GM23338 (cell line): ENCODE data around the gene SLC22A14. TPM values are rescaled to one million over a fixed set of nuclear protein-coding genes. Genes with fewer than 3 reads are reported as not detected.

ENCODE experiments used
- ATAC-seq: fragments of 200-7000 bp; cut with Tn5 transposase; 3 replicates; pipeline ENCODE4 v1.9.1; 2020
- DNase-seq: peaks from one replicate; pipeline ENCODE4 v3.0.0-alpha.2; 2015; ENCODE audit warnings: low spot score
- H2AFZ ChIP-seq: fragments of 200-600 bp; sonication (generic); 2 replicates; pipeline ENCODE4 v1.8.0; 2016; ENCODE audit warnings: antibody characterized with exemption, mild to moderate bottlenecking, moderate library complexity
- H3F3A ChIP-seq: fragments of 200-600 bp; sonication (generic); replicated peaks from 2 replicates; pipeline ENCODE4 v1.8.0; 2017; ENCODE audit warnings: antibody characterized with exemption, mixed run types, low read depth
- H3K27ac ChIP-seq: fragments of 200-600 bp; sonication (generic); 2 replicates; pipeline ENCODE4 v1.6.1; 2016; ENCODE audit warnings: low read depth
- H3K27me3 ChIP-seq: fragments of 200-600 bp; sonication (generic); 2 replicates; pipeline ENCODE4 v1.8.0; 2016; ENCODE audit warnings: mild to moderate bottlenecking, mixed run types, moderate library complexity; ENCODE audit not compliant: insufficient read depth
- H3K36me3 ChIP-seq: fragments of 200-600 bp; sonication (generic); 2 replicates; pipeline ENCODE4 v1.8.0; 2016; ENCODE audit warnings: mild to moderate bottlenecking; ENCODE audit not compliant: insufficient read depth
- H3K4me1 ChIP-seq: fragments of 200-600 bp; sonication (generic); 2 replicates; pipeline ENCODE4 v1.8.0; 2016; ENCODE audit warnings: mild to moderate bottlenecking, moderate library complexity; ENCODE audit not compliant: insufficient read depth
- H3K4me2 ChIP-seq: fragments of 200-600 bp; sonication (generic); 2 replicates; pipeline ENCODE4 v1.7.1; 2017; ENCODE audit warnings: mixed run types
- H3K4me3 ChIP-seq: fragments of 200-600 bp; sonication (generic); 2 replicates; pipeline ENCODE4 v1.6.1; 2016; ENCODE audit warnings: mixed run types
- H3K79me2 ChIP-seq: fragments of 200-600 bp; sonication (generic); replicated peaks from 2 replicates; pipeline ENCODE4 v1.8.0; 2017; ENCODE audit warnings: mild to moderate bottlenecking; ENCODE audit not compliant: insufficient read depth
- H3K9me2 ChIP-seq: fragments of 200-600 bp; sonication (generic); 2 replicates; pipeline ENCODE4 v1.8.0; 2017; ENCODE audit not compliant: insufficient read depth
- H4K20me1 ChIP-seq: fragments of 200-600 bp; sonication (generic); replicated peaks from 2 replicates; pipeline ENCODE4 v1.8.0; 2017; ENCODE audit warnings: mild to moderate bottlenecking; ENCODE audit not compliant: insufficient read depth
- H3K27ac Mint-ChIP-seq: 2 replicates; pipeline ENCODE4 v1.8.0; 2020; ENCODE audit warnings: inconsistent platforms, mild to moderate bottlenecking, moderate library complexity, mixed read lengths
- H3K27me3 Mint-ChIP-seq: 3 replicates; pipeline ENCODE4 v1.8.0; 2022; ENCODE audit warnings: low read depth, mild to moderate bottlenecking, moderate library complexity, mixed read lengths, inconsistent platforms; ENCODE audit not compliant: insufficient read depth, poor library complexity
- H3K36me3 Mint-ChIP-seq: 3 replicates; pipeline ENCODE4 v1.8.0; 2021; ENCODE audit warnings: low read depth, mild to moderate bottlenecking, inconsistent platforms, moderate library complexity, mixed read lengths
- H3K4me1 Mint-ChIP-seq: 3 replicates; pipeline ENCODE4 v1.8.0; 2020; ENCODE audit warnings: mild to moderate bottlenecking, inconsistent platforms, mixed read lengths
- H3K4me3 Mint-ChIP-seq: 3 replicates; pipeline ENCODE4 v1.8.0; 2021; ENCODE audit warnings: moderate library complexity, mild to moderate bottlenecking, inconsistent platforms, mixed read lengths
- H3K9me3 Mint-ChIP-seq: 3 replicates; pipeline ENCODE4 v1.8.0; 2020; ENCODE audit warnings: moderate library complexity, mild to moderate bottlenecking, inconsistent platforms, mixed read lengths
- CREB1 ChIP-seq: fragments of 250-450 bp; sonication (Bioruptor Pico); IDR thresholded peaks from 2 replicates; pipeline ENCODE4 v1.5.0; 2020; ENCODE audit warnings: low read depth, mild to moderate bottlenecking, moderate library complexity
- EZH2 ChIP-seq: fragments of 200-600 bp; sonication (generic); IDR thresholded peaks from one replicate; pipeline ENCODE4 v1.8.0; 2017; ENCODE audit warnings: antibody characterized with exemption, mild to moderate bottlenecking, low read depth; ENCODE audit not compliant: unreplicated experiment
- EZH2phosphoT487 ChIP-seq: fragments of 200-600 bp; sonication (generic); IDR thresholded peaks from one replicate; pipeline ENCODE4 v1.8.1; 2018; ENCODE audit warnings: antibody characterized with exemption; ENCODE audit not compliant: unreplicated experiment
- JUNB ChIP-seq: IDR thresholded peaks from one replicate; pipeline ENCODE4 v1.6.1; 2016; ENCODE audit warnings: antibody characterized with exemption; ENCODE audit not compliant: unreplicated experiment
- NANOG ChIP-seq: IDR thresholded peaks from 2 replicates; pipeline ENCODE4 v1.6.1; 2016; ENCODE audit warnings: antibody characterized with exemption, borderline replicate concordance
- POLR2AphosphoS5 ChIP-seq: IDR thresholded peaks from 2 replicates; pipeline ENCODE4 v1.6.1; 2016; ENCODE audit warnings: antibody characterized with exemption, low read depth
- STAT1 ChIP-seq: IDR thresholded peaks from one replicate; pipeline ENCODE4 v1.6.1; 2016; ENCODE audit warnings: antibody characterized with exemption; ENCODE audit not compliant: unreplicated experiment
- ZNF331 ChIP-seq: fragments of 250-450 bp; sonication (Bioruptor Pico); IDR thresholded peaks from 2 replicates; pipeline ENCODE4 v1.5.0; 2020; ENCODE audit warnings: low read depth, mild to moderate bottlenecking, moderate library complexity
- polyA plus RNA-seq: library from polyadenylated mRNA; unstranded; fragments of >200 nt; fragmentation: Nextera tagmentation; extraction: Ambion mirVana; gene quantifications from 2 replicates; pipeline ENCODE4 v1.2.1, GENCODE V29; 2016
- total RNA-seq: library from RNA; depleted of rRNA; stranded (reverse); fragments of >200 nt; shearing (Covaris generic); gene quantifications from 2 replicates; pipeline ENCODE4 v1.2.3, GENCODE V29; 2014
- TF ChIP-seq, protein P1 (sequence below): IDR thresholded peaks from one replicate; pipeline ENCODE4 v1.6.1; 2018; ENCODE audit warnings: antibody characterized with exemption; ENCODE audit not compliant: unreplicated experiment
- TF ChIP-seq, protein P2 (sequence below), 2 experiments: fragments of 200-600 bp in 1 of 2; sonication (generic) in 1 of 2; conservative IDR thresholded peaks; 2 replicates each; pipeline versions ENCODE4 v1.5.1 to v1.6.1; 2016 to 2017; ENCODE audit warnings: antibody characterized with exemption in 2 of 2, low read depth in 2 of 2, mild to moderate bottlenecking in 2 of 2, moderate library complexity in 1 of 2
- TF ChIP-seq, protein P3 (sequence below): IDR thresholded peaks from 2 replicates; pipeline ENCODE4 v1.6.1; 2016; ENCODE audit warnings: antibody characterized with exemption

Gene SLC22A14
- total and polyA plus RNA-seq, 2 experiments from 2014 or later = not detected

DNA sequence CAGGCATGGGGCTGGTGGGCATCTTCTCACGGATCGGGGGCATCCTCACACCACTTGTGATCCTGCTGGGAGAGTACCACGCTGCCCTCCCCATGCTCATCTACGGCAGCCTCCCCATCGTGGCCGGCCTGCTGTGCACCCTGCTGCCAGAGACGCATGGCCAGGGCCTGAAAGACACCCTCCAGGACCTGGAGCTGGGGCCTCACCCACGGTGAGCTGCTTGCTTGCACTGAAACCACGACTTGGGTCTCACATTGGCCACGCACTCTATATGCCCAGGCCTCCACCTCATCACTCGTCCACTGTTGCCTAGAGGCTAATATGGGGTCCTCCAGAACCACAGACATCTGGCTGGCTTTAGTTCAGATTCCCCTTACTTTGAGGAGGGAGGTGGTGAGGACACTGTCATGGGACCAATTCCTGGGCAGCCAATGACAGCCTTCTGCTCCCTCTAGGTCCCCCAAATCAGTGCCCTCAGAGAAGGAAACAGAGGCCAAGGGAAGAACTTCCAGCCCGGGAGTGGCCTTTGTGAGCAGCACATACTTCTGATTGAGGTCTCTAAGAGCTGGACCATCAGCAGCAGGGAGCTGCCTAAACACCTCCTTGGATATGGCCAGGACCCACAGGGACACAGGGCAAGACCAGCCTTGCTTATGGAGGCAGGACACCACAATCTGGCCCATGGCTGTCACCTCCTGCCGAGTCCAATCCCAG, 5.0 kb upstream of the SLC22A14 start:
- Mint-ChIP-seq H3K4me3 (no peak overlapping the region), H3K9me3 (no peaks in the 10 kb centered on the region), H3K36me3 (no peaks in the 10 kb centered on the region), H3K4me1 (0 out of 3 replicates have a peak, but pooled peaks cover 3% of the 10 kb centered on the region), H3K27ac (no peak overlapping the region), H3K27me3 (peaks cover 2% of the 10 kb centered on the region)
- TF ChIP-seq CREB1 (CRISPR knock-in tag) (no peak), EZH2 (no peak)
- TF ChIP-seq, protein P1, sequence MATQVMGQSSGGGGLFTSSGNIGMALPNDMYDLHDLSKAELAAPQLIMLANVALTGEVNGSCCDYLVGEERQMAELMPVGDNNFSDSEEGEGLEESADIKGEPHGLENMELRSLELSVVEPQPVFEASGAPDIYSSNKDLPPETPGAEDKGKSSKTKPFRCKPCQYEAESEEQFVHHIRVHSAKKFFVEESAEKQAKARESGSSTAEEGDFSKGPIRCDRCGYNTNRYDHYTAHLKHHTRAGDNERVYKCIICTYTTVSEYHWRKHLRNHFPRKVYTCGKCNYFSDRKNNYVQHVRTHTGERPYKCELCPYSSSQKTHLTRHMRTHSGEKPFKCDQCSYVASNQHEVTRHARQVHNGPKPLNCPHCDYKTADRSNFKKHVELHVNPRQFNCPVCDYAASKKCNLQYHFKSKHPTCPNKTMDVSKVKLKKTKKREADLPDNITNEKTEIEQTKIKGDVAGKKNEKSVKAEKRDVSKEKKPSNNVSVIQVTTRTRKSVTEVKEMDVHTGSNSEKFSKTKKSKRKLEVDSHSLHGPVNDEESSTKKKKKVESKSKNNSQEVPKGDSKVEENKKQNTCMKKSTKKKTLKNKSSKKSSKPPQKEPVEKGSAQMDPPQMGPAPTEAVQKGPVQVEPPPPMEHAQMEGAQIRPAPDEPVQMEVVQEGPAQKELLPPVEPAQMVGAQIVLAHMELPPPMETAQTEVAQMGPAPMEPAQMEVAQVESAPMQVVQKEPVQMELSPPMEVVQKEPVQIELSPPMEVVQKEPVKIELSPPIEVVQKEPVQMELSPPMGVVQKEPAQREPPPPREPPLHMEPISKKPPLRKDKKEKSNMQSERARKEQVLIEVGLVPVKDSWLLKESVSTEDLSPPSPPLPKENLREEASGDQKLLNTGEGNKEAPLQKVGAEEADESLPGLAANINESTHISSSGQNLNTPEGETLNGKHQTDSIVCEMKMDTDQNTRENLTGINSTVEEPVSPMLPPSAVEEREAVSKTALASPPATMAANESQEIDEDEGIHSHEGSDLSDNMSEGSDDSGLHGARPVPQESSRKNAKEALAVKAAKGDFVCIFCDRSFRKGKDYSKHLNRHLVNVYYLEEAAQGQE = no peak
- no peak overlapping the region for H3K27ac ChIP-seq
- no peak overlapping the region for H2AFZ ChIP-seq
- no peaks in the 10 kb centered on the region for H4K20me1 ChIP-seq
- H3K36me3 ChIP-seq = no peaks in the 10 kb centered on the region
- no peak overlapping the region for H3K4me3 ChIP-seq
- ATAC-seq = no peak
- no peaks in the 10 kb centered on the region for H3K27me3 ChIP-seq
- no peaks in the 10 kb centered on the region for H3F3A ChIP-seq
- no peaks in the 10 kb centered on the region for H3K9me2 ChIP-seq
- H3K4me1 ChIP-seq = no peaks in the 10 kb centered on the region
- no peak for DNase-seq
- H3K79me2 ChIP-seq = no peaks in the 10 kb centered on the region
- no peak overlapping the region for H3K4me2 ChIP-seq

DNA sequence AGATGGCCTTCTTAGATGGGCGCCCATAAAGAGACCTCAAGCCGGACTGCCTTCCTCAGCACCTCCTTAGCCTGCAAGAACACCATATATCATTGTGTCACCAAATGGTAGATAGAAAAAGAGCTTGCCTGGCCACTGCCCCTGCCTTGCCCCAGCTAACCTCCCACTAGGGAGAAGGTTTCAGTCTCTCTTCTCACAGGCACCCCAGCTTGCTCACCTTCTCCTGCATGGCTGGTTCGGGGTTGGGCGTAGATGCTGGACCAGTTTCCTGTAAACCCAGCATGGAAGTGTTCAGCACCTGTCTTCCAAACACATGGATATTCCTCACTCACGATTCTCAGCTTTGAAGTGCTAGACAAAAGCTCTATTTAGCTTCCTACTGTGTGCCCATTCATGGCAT, 3.3 kb upstream of the SLC22A14 start:
- H3K36me3 Mint-ChIP-seq = no peaks in the 10 kb centered on the region
- Histone ChIP-seq H3K27me3 (no peaks in the 10 kb centered on the region), H3F3A (no peaks in the 10 kb centered on the region), H3K4me3 (no peak overlapping the region), H2AFZ (no peak overlapping the region), H3K4me1 (no peaks in the 10 kb centered on the region), H3K36me3 (no peaks in the 10 kb centered on the region), H3K79me2 (no peaks in the 10 kb centered on the region), H3K27ac (no peak overlapping the region), H3K4me2 (no peak overlapping the region), H3K9me2 (no peaks in the 10 kb centered on the region), H4K20me1 (no peaks in the 10 kb centered on the region)
- H3K27me3 Mint-ChIP-seq = peaks cover 5% of the 10 kb centered on the region
- ATAC-seq = no peak
- DNase-seq = no peak
- no peak overlapping the region for H3K4me3 Mint-ChIP-seq
- TF ChIP-seq POLR2AphosphoS5 = no peak
- TF ChIP-seq EZH2 = no peak
- TF ChIP-seq, protein P1 = no peak
- no peak for TF ChIP-seq ZNF331 (CRISPR knock-in tag)
- no peak for TF ChIP-seq NANOG
- TF ChIP-seq JUNB = no peak
- TF ChIP-seq, protein P2, sequence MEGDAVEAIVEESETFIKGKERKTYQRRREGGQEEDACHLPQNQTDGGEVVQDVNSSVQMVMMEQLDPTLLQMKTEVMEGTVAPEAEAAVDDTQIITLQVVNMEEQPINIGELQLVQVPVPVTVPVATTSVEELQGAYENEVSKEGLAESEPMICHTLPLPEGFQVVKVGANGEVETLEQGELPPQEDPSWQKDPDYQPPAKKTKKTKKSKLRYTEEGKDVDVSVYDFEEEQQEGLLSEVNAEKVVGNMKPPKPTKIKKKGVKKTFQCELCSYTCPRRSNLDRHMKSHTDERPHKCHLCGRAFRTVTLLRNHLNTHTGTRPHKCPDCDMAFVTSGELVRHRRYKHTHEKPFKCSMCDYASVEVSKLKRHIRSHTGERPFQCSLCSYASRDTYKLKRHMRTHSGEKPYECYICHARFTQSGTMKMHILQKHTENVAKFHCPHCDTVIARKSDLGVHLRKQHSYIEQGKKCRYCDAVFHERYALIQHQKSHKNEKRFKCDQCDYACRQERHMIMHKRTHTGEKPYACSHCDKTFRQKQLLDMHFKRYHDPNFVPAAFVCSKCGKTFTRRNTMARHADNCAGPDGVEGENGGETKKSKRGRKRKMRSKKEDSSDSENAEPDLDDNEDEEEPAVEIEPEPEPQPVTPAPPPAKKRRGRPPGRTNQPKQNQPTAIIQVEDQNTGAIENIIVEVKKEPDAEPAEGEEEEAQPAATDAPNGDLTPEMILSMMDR (conservative IDR thresholded peaks at IDR 0.05; ENCODE audit: low read depth in 2 of 2) = no peak
- no peak for TF ChIP-seq EZH2phosphoT487
- TF ChIP-seq STAT1 = no peak
- TF ChIP-seq, protein P3, sequence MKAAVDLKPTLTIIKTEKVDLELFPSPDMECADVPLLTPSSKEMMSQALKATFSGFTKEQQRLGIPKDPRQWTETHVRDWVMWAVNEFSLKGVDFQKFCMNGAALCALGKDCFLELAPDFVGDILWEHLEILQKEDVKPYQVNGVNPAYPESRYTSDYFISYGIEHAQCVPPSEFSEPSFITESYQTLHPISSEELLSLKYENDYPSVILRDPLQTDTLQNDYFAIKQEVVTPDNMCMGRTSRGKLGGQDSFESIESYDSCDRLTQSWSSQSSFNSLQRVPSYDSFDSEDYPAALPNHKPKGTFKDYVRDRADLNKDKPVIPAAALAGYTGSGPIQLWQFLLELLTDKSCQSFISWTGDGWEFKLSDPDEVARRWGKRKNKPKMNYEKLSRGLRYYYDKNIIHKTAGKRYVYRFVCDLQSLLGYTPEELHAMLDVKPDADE = no peak
- no peak overlapping the region for H3K27ac Mint-ChIP-seq
- H3K9me3 Mint-ChIP-seq = no peaks in the 10 kb centered on the region
- H3K4me1 Mint-ChIP-seq = 0 out of 3 replicates have a peak, but pooled peaks cover 3% of the 10 kb centered on the region
